Measurements from ENCODE around the gene PIGM.

PIGM gene

DNA sequence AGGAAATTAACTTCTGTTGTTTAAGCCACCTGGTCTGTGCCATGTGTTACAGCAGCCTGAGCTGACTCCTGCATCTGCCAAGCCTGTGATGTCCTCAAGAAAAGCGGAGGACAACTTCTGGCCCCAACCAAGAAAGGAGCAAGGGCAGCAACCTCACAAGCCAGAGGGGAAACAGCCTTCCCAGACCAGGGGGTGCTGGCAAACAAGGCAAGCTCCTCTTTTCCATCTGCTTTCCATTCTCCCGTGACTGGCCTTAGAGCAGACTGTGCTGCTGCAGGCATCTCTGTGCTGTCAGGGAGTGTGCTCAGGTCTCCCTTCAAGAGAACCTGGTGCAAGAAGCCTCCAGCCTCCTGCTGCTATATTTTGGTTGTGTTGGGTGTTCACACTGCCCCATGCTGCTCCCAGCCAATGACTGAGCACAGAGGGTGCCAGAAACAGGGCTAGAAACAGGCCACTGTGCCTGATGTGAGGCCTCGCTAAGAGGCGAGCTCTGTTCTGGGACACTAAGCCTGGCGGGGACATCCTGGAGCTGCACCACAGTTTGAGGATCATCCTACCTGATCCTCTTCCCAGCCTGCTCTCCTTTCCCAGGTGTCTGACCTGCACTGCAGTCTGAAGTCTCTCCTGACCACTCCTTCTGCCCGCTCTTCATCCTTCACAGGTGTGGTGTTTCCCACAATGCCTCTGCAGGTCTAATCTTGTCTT lies 50.3 kb downstream of the PIGM start:
- Histone ChIP-seq H3K36me3 (ENCODE audit: insufficient read depth, low read length) (no peaks in the 10 kb centered on the region), H3K9ac (ENCODE audit: low read length) (no peak overlapping the region), H3K4me1 (ENCODE audit: insufficient read depth, low read length, severe bottlenecking) (no peaks in the 10 kb centered on the region), H3K9me3 (ENCODE audit: low read length) (no peaks in the 10 kb centered on the region), H4K20me1 (ENCODE audit: insufficient read depth, low read length) (no peaks in the 10 kb centered on the region), H3K27ac (ENCODE audit: low read depth, low read length, poor library complexity, severe bottlenecking) (no peak overlapping the region), H3K4me2 (ENCODE audit: low read length) (no peak overlapping the region), H3F3A (ENCODE audit: insufficient read depth, low read length) (no peaks in the 10 kb centered on the region), H3K79me2 (ENCODE audit: insufficient read depth, low read length) (no peaks in the 10 kb centered on the region), H2AFZ (ENCODE audit: low read length) (no peak overlapping the region), H3K4me3 (ENCODE audit: low read depth, low read length, poor library complexity, severe bottlenecking) (no peak overlapping the region), H3K27me3 (ENCODE audit: insufficient read depth, low read length) (peaks cover 3% of the 10 kb centered on the region; the same call in 1 of the 2 replicates), H3K9me2 (ENCODE audit: low read depth, low read length) (no peaks in the 10 kb centered on the region)
- no peak for TF ChIP-seq EZH2 (IDR thresholded peaks at IDR 0.05; ENCODE audit: borderline replicate concordance, low read length)
- TF ChIP-seq, protein P1, sequence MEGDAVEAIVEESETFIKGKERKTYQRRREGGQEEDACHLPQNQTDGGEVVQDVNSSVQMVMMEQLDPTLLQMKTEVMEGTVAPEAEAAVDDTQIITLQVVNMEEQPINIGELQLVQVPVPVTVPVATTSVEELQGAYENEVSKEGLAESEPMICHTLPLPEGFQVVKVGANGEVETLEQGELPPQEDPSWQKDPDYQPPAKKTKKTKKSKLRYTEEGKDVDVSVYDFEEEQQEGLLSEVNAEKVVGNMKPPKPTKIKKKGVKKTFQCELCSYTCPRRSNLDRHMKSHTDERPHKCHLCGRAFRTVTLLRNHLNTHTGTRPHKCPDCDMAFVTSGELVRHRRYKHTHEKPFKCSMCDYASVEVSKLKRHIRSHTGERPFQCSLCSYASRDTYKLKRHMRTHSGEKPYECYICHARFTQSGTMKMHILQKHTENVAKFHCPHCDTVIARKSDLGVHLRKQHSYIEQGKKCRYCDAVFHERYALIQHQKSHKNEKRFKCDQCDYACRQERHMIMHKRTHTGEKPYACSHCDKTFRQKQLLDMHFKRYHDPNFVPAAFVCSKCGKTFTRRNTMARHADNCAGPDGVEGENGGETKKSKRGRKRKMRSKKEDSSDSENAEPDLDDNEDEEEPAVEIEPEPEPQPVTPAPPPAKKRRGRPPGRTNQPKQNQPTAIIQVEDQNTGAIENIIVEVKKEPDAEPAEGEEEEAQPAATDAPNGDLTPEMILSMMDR (IDR thresholded peaks at IDR 0.05; ENCODE audit: low read length): no peak

DNA sequence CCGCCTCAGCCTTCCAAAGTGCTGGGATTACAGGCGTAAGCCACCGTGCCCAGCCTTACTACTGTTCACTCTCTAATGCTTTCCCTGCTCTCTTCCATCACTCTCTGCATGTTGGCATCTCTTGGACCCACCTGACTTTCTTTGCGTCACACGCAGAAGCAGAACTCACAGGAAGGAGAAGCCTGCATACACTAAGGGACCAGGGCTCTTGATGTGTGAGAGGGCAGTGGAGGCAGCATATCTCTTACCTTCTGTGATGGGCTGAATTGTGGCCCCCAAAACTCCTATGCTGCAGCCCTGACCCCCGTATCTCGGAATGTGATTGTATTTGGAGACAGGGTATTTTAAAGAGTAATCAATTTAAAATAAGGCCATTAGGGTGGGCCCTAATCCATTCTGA lies 51.0 kb downstream of the PIGM start:
- Histone ChIP-seq H3K4me2 (ENCODE audit: low read length) (no peak overlapping the region), H3K4me1 (ENCODE audit: insufficient read depth, low read length, severe bottlenecking) (no peaks in the 10 kb centered on the region)
- no peak for TF ChIP-seq EZH2 (IDR thresholded peaks at IDR 0.05; ENCODE audit: borderline replicate concordance, low read length)
- TF ChIP-seq, protein P1 (IDR thresholded peaks at IDR 0.05; ENCODE audit: low read length): no peak

DNA sequence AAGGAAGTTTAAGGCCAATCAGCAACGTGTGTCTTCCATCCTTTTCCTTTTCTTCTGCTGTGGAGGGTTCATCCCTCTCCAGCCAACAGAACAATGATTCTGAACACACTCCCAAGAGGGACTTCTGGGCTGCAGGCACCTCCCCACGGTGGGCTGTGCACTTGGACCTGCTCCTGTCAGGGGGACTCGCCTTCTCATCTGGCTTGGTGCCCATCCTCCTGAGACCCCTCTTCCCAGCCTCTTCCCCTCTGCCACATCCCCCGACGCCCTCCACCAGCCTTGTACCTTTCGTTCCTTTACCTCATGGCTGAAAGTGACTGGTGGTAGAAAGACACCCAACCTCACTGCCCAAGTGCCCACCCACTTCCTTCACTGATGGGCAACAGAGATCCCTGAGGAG lies 51.7 kb downstream of the PIGM start:
- Histone ChIP-seq H3K9me3 (ENCODE audit: low read length) (no peaks in the 10 kb centered on the region), H3K4me1 (ENCODE audit: insufficient read depth, low read length, severe bottlenecking) (no peaks in the 10 kb centered on the region), H3K36me3 (ENCODE audit: insufficient read depth, low read length) (no peaks in the 10 kb centered on the region), H4K20me1 (ENCODE audit: insufficient read depth, low read length) (no peaks in the 10 kb centered on the region), H3K4me3 (ENCODE audit: low read depth, low read length, poor library complexity, severe bottlenecking) (no peak overlapping the region), H3F3A (ENCODE audit: insufficient read depth, low read length) (no peaks in the 10 kb centered on the region), H3K4me2 (ENCODE audit: low read length) (no peak overlapping the region), H3K27me3 (ENCODE audit: insufficient read depth, low read length) (peaks cover 3% of the 10 kb centered on the region; the same call in 1 of the 2 replicates), H3K9ac (ENCODE audit: low read length) (no peak overlapping the region), H3K9me2 (ENCODE audit: low read depth, low read length) (no peaks in the 10 kb centered on the region), H3K79me2 (ENCODE audit: insufficient read depth, low read length) (no peaks in the 10 kb centered on the region), H2AFZ (ENCODE audit: low read length) (no peak overlapping the region), H3K27ac (ENCODE audit: low read depth, low read length, poor library complexity, severe bottlenecking) (no peak overlapping the region)
- TF ChIP-seq, protein P1 (IDR thresholded peaks at IDR 0.05; ENCODE audit: low read length): no peak
- no peak for TF ChIP-seq EZH2 (IDR thresholded peaks at IDR 0.05; ENCODE audit: borderline replicate concordance, low read length)

More for the DNA sequence above, 51.0 kb downstream of the PIGM start:
- no peaks in the 10 kb centered on the region for H3K9me3 ChIP-seq (ENCODE audit: low read length)
- no peak overlapping the region for H3K27ac ChIP-seq (ENCODE audit: low read depth, low read length, poor library complexity, severe bottlenecking)
- H3K4me3 ChIP-seq (ENCODE audit: low read depth, low read length, poor library complexity, severe bottlenecking): no peak overlapping the region
- H3K9me2 ChIP-seq (ENCODE audit: low read depth, low read length): no peaks in the 10 kb centered on the region
- no peaks in the 10 kb centered on the region for H3F3A ChIP-seq (ENCODE audit: insufficient read depth, low read length)
- H3K9ac ChIP-seq (ENCODE audit: low read length): no peak overlapping the region
- peaks cover 3% of the 10 kb centered on the region; the same call in 1 of the 2 replicates for H3K27me3 ChIP-seq (ENCODE audit: insufficient read depth, low read length)
- no peak overlapping the region for H2AFZ ChIP-seq (ENCODE audit: low read length)
- H3K79me2 ChIP-seq (ENCODE audit: insufficient read depth, low read length): no peaks in the 10 kb centered on the region
- H4K20me1 ChIP-seq (ENCODE audit: insufficient read depth, low read length): no peaks in the 10 kb centered on the region
- no peaks in the 10 kb centered on the region for H3K36me3 ChIP-seq (ENCODE audit: insufficient read depth, low read length)

Measured in OCI-LY1 (cell line).